GM12878 (cell line): ENCODE measurements around the gene NFIX. TPM values are rescaled to one million over a fixed set of nuclear protein-coding genes. Genes with fewer than 3 reads are reported as not detected.

Source experiments
- ATAC-seq: fragments of 200-7000 bp; cut with Tn5 transposase; 3 replicates; pipeline ENCODE4 v1.9.1; 2020; ENCODE audit warnings: mild to moderate bottlenecking, moderate library complexity
- BruUV-seq: library from RNA; stranded (reverse); fragments of 400-500 nt; replicated peaks from 2 replicates; lab custom pipeline; 2021; lab: Mats Ljungman, UMichigan
- CTCF ChIA-PET: fragments of 300-600 bp; sonication (Branson Sonifier 250); formaldehyde crosslinking; extraction: SDS; loops from one replicate; lab custom pipeline; 2021; ENCODE audit warnings: inconsistent platforms; lab: Yijun Ruan, JAX
- POLR2A ChIA-PET: fragments of 350-600 bp; formaldehyde crosslinking; extraction: SDS; loops from one replicate; lab custom pipeline; 2021; ENCODE audit warnings: inconsistent platforms; lab: Charles Lee
- RAD21 ChIA-PET: fragments of 300-600 bp; sonication (Branson Sonifier 250); formaldehyde crosslinking; loops from one replicate; lab custom pipeline; 2023; ENCODE audit warnings: antibody characterized with exemption; ENCODE audit not compliant: unreplicated experiment; lab: Charles Lee
- SMC1A ChIA-PET: fragments of 300-600 bp; sonication (Branson Sonifier 250); formaldehyde crosslinking; loops from one replicate; lab custom pipeline; 2023; ENCODE audit not compliant: unreplicated experiment, uncharacterized antibody; lab: Charles Lee
- DNase-seq: peaks from one replicate; pipeline ENCODE4 v3.0.0-alpha.2; 2011; ENCODE audit warnings: low read depth, low spot score
- FAIRE-seq: peaks from 3 replicates; lab custom pipeline; 2011; peaks lifted over from hg19 to GRCh38; lab: Jason Lieb, UNC
- H2AFZ ChIP-seq: 2 replicates; pipeline ENCODE4 v1.6.0; 2011; ENCODE audit warnings: low read depth, low read length, control low read depth; ENCODE audit not compliant: control insufficient read depth
- H3K27ac ChIP-seq: 2 replicates; pipeline ENCODE4 v1.5.1; 2011; ENCODE audit warnings: control low read depth; ENCODE audit not compliant: control insufficient read depth, insufficient read depth
- H3K27me3 ChIP-seq, 2 experiments: replicated peaks in 1 of 2; 2 replicates each; pipeline versions ENCODE4 v1.6.0 to v1.6.1; 2011; ENCODE audit warnings: low read length in 1 of 2; ENCODE audit not compliant: control insufficient read depth in 2 of 2, insufficient read depth in 2 of 2
- H3K36me3 ChIP-seq, 2 experiments: 2 replicates each; pipeline ENCODE4 v1.5.1; 2011; ENCODE audit warnings: low read length in 1 of 2; ENCODE audit not compliant: control insufficient read depth in 2 of 2, insufficient read depth in 2 of 2
- H3K4me1 ChIP-seq: 2 replicates; pipeline ENCODE4 v1.6.1; 2011; ENCODE audit warnings: mild to moderate bottlenecking, low read length, moderate library complexity, mixed read lengths; ENCODE audit not compliant: control insufficient read depth, insufficient read depth
- H3K4me2 ChIP-seq: 2 replicates; pipeline ENCODE4 v1.6.0; 2011; ENCODE audit warnings: control low read depth; ENCODE audit not compliant: control insufficient read depth, insufficient read depth
- H3K4me3 ChIP-seq: fragments of 200-600 bp; sonication (generic); 2 replicates; pipeline ENCODE4 v1.5.1; 2016
- H3K79me2 ChIP-seq: 2 replicates; pipeline ENCODE4 v1.6.0; 2011; ENCODE audit warnings: low read length; ENCODE audit not compliant: control insufficient read depth, insufficient read depth
- H3K9ac ChIP-seq: 2 replicates; pipeline ENCODE4 v1.8.0; 2011; ENCODE audit warnings: low read length, control low read depth, mixed read lengths; ENCODE audit not compliant: control insufficient read depth, insufficient read depth
- H3K9me3 ChIP-seq: replicated peaks from 3 replicates; pipeline ENCODE4 v1.5.1; 2011; ENCODE audit warnings: mild to moderate bottlenecking, low read length; ENCODE audit not compliant: control insufficient read depth, insufficient read depth
- H4K20me1 ChIP-seq: 2 replicates; pipeline ENCODE4 v1.6.0; 2011; ENCODE audit not compliant: control insufficient read depth, insufficient read depth
- CREB1 ChIP-seq: IDR thresholded peaks from 2 replicates; pipeline ENCODE4 v1.6.1; 2012; ENCODE audit warnings: low read depth, mild to moderate bottlenecking, inconsistent platforms
- EP300 ChIP-seq, 2 experiments: fragments of 150-350 bp in 1 of 2; IDR thresholded peaks; 2 replicates each; pipeline ENCODE4 v1.6.1; 2011 to 2012; ENCODE audit warnings: low read depth in 2 of 2, low read length in 2 of 2, borderline replicate concordance in 1 of 2, improper control_type of control experiment in 1 of 2, inconsistent platforms in 1 of 2; ENCODE audit not compliant: control insufficient read depth in 1 of 2
- EZH2 ChIP-seq: IDR thresholded peaks from 2 replicates; pipeline ENCODE4 v1.6.1; 2012; ENCODE audit warnings: low read depth, mild to moderate bottlenecking, control low read depth, inconsistent platforms, low read length, borderline replicate concordance; ENCODE audit not compliant: control insufficient read depth
- KLF5 ChIP-seq: fragments of 450-650 bp; IDR thresholded peaks from 2 replicates; pipeline ENCODE4 v1.6.1; 2014; ENCODE audit warnings: mild to moderate bottlenecking; ENCODE audit not compliant: partially characterized antibody
- LARP7 ChIP-seq: fragments of 450-650 bp; IDR thresholded peaks from 2 replicates; pipeline ENCODE4 v1.6.1; 2017; ENCODE audit warnings: mild to moderate bottlenecking
- MEF2A ChIP-seq: IDR thresholded peaks from 2 replicates; pipeline ENCODE4 v1.6.1; 2011; ENCODE audit warnings: low read depth, mild to moderate bottlenecking, low read length, moderate library complexity; ENCODE audit not compliant: insufficient read depth
- MTA3 ChIP-seq: IDR thresholded peaks from 2 replicates; pipeline ENCODE4 v1.6.1; 2012; ENCODE audit warnings: low read length, inconsistent platforms, borderline replicate concordance
- NR2F1 ChIP-seq: fragments of 450-650 bp; conservative IDR thresholded peaks from 2 replicates; pipeline ENCODE4 v1.6.1; 2017; ENCODE audit warnings: mild to moderate bottlenecking
- SIX5 ChIP-seq: IDR thresholded peaks from 2 replicates; pipeline ENCODE4 v1.6.1; 2011; ENCODE audit warnings: mild to moderate bottlenecking, low read depth, low read length, moderate library complexity; ENCODE audit not compliant: severe bottlenecking
- ZNF384 ChIP-seq: IDR thresholded peaks from 2 replicates; pipeline ENCODE4 v1.6.1; 2012; ENCODE audit warnings: low read depth, mild to moderate bottlenecking, low read length, improper control_type of control experiment, borderline replicate concordance
- WGBS: methylation state at CpG from one replicate; pipeline ENCODE4 v1.1.6; 2016; ENCODE audit warnings: low lambda C conversion rate; ENCODE audit not compliant: insufficient replicate concordance, insufficient coverage; ENCODE audit errors: missing lambda C conversion rate; 5-methylcytosine and 5-hydroxymethylcytosine counted together
- in situ Hi-C: fragments of 300-500 bp; cut with MboI; formaldehyde crosslinking; loops from 9 replicates; pipeline ENCODE4 v1.14.3; 2018; ENCODE audit warnings: mixed read lengths
- intact Hi-C: fragments of 100-400 bp; cut with micrococcal nuclease; formaldehyde crosslinking; loops from one replicate; pipeline ENCODE4 v1.14.2; 2022; ENCODE audit not compliant: unreplicated experiment
- polyA plus RNA-seq, 11 experiments: library from polyadenylated mRNA; depleted of rRNA in 4 of 11; unstranded in 6 of 11; stranded (reverse) in 5 of 11; fragments of >200 nt; fragmentation: Nextera tagmentation in 4 of 11; fragmentation: Illumina TruSeq in 1 of 11; extraction: Ambion mirVana in 4 of 11; extraction: Trizol in 1 of 11; gene quantifications; 1 replicate in 1 of 11; 2 replicates in 10 of 11; pipeline versions ENCODE4 v1.2.1 to v1.2.3, GENCODE V29; 2011 to 2016; ENCODE audit warnings: inconsistent platforms in 2 of 11, missing spikeins in 2 of 11, low read depth in 1 of 11
- total RNA-seq, 4 experiments: library from RNA; depleted of rRNA in 3 of 4; stranded (reverse); fragments of >200 nt in 3 of 4; fragmentation: Illumina TruSeq in 1 of 4; extraction: Trizol in 1 of 4; gene quantifications; 2 replicates each; pipeline versions ENCODE4 v1.2.1 to v1.2.3, GENCODE V29; 2013 to 2021
- TF ChIP-seq, protein P1 (sequence below): fragments of 450-650 bp; IDR thresholded peaks from 2 replicates; pipeline ENCODE4 v1.6.1; 2017; ENCODE audit warnings: borderline replicate concordance
- TF ChIP-seq, protein P2 (sequence below): fragments of 150-350 bp; IDR thresholded peaks from 2 replicates; pipeline ENCODE4 v1.6.1; 2016; ENCODE audit warnings: low read depth, low read length

The NFIX gene
- total and polyA plus RNA-seq, 10 of the 15 experiments (the other 5 are each of a cell fraction or from before 2014, with no cell fraction given): 0.02 to 2.2 (median 0.28) TPM

- no TSS peak for BruUV-seq
- Histone ChIP-seq H2AFZ (no peak overlapping the region), H3K9ac (no peak overlapping the region), H4K20me1 (no peaks in the 10 kb centered on the region), H3K4me1 (peaks cover 10% of the 10 kb centered on the region), H3K4me3 (no peak overlapping the region), H3K4me2 (no peak overlapping the region), H3K36me3 (no peaks in the 10 kb centered on the region), H3K9me3 (no peaks in the 10 kb centered on the region), H3K27ac (no peak overlapping the region), H3K27me3 (peaks cover 9 to 17% of the 10 kb centered on the region in 2 experiments), H3K79me2 (no peaks in the 10 kb centered on the region)
- ChIA-PET RAD21 (interaction anchor here (2.0 kb wide), 1 partner anchor 62 kb away, joined by 6 read pairs; no protein-coding TSS in a partner anchor), SMC1A (interaction anchor here (1.6 to 1.9 kb wide), 2 partner anchors 12 to 14 kb away, joined by 4 read pairs; no protein-coding TSS in a partner anchor), POLR2A (no interaction called here), CTCF (interaction anchor here (0.6 to 4.6 kb wide), 4 partner anchors 34 to 108 kb away, joined by 3 to 26 read pairs (median 6); no protein-coding TSS in a partner anchor)
- TF ChIP-seq CREB1 (no peak), EZH2 (no peak)
- no peak for ATAC-seq
- no peak for DNase-seq
- in situ Hi-C loops (no loop called here), intact Hi-C loops (no loop called here)
- 50% methylated on average over 6 of the region's 6 CpGs for WGBS
- FAIRE-seq: no peak
Observed at GRCh38 chr19:13027557-13027956, 32.3 kb downstream of the NFIX start.

DNA sequence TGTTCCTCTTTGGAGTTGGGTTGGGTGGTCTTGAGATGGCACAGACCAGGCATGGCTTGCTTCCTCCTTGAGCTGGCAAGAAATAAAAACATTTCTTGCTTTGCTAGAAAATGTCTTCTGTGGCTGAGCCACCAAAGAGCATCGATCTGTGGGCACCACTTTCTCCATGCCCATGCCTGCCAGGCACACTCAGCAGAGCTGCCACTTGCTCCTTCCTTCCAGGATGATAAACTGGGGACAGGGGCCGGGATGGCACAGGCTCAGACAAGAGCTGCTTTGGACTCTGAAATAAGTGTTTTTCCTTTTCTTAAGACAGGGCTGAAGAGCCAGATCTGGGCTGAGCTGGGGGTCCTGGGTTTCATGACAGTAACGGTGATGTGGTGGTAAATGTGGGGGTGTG, 32.8 kb downstream of the NFIX start:
- H3K4me1 ChIP-seq: peaks cover 6% of the 10 kb centered on the region
- no peak overlapping the region for H2AFZ ChIP-seq
- H3K36me3 ChIP-seq: no peaks in the 10 kb centered on the region
- in situ Hi-C loops: no loop called here
- FAIRE-seq: no peak
- H3K27me3 ChIP-seq: peaks cover 9 to 17% of the 10 kb centered on the region in 2 experiments
- no TSS peak for BruUV-seq
- ChIA-PET POLR2A (no interaction called here), SMC1A (interaction anchor here (1.6 to 1.9 kb wide), 2 partner anchors 12 to 14 kb away, joined by 4 read pairs; no protein-coding TSS in a partner anchor), CTCF (interaction anchor here (0.6 to 4.6 kb wide), 10 partner anchors 12 to 108 kb away, joined by 3 to 26 read pairs (median 4); no protein-coding TSS in a partner anchor), RAD21 (interaction anchor here (2.0 kb wide), 1 partner anchor 62 kb away, joined by 6 read pairs; no protein-coding TSS in a partner anchor)
- WGBS: 22% methylated on average over 3 of the region's 3 CpGs
- no peak for DNase-seq
- H3K9me3 ChIP-seq: no peaks in the 10 kb centered on the region
- H3K9ac ChIP-seq: no peak overlapping the region
- no peaks in the 10 kb centered on the region for H3K79me2 ChIP-seq
- no peak overlapping the region for H3K4me2 ChIP-seq
- intact Hi-C loops: no loop called here
- no peak for ATAC-seq
- H4K20me1 ChIP-seq: no peaks in the 10 kb centered on the region
- H3K4me3 ChIP-seq: no peak overlapping the region
- no peak overlapping the region for H3K27ac ChIP-seq
- TF ChIP-seq KLF5 (no peak), NR2F1 (no peak), MEF2A (no peak), SIX5 (no peak), MTA3 (no peak), LARP7 (no peak), ZNF384 (no peak), EP300 (IDR thresholded peaks at IDR 0.05; ENCODE audit: borderline replicate concordance in 1 of 2, control insufficient read depth in 1 of 2, low read depth in 2 of 2, low read length in 2 of 2) (no peak)
- TF ChIP-seq, protein P1, sequence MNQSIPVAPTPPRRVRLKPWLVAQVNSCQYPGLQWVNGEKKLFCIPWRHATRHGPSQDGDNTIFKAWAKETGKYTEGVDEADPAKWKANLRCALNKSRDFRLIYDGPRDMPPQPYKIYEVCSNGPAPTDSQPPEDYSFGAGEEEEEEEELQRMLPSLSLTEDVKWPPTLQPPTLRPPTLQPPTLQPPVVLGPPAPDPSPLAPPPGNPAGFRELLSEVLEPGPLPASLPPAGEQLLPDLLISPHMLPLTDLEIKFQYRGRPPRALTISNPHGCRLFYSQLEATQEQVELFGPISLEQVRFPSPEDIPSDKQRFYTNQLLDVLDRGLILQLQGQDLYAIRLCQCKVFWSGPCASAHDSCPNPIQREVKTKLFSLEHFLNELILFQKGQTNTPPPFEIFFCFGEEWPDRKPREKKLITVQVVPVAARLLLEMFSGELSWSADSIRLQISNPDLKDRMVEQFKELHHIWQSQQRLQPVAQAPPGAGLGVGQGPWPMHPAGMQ: no peak
- TF ChIP-seq, protein P2, sequence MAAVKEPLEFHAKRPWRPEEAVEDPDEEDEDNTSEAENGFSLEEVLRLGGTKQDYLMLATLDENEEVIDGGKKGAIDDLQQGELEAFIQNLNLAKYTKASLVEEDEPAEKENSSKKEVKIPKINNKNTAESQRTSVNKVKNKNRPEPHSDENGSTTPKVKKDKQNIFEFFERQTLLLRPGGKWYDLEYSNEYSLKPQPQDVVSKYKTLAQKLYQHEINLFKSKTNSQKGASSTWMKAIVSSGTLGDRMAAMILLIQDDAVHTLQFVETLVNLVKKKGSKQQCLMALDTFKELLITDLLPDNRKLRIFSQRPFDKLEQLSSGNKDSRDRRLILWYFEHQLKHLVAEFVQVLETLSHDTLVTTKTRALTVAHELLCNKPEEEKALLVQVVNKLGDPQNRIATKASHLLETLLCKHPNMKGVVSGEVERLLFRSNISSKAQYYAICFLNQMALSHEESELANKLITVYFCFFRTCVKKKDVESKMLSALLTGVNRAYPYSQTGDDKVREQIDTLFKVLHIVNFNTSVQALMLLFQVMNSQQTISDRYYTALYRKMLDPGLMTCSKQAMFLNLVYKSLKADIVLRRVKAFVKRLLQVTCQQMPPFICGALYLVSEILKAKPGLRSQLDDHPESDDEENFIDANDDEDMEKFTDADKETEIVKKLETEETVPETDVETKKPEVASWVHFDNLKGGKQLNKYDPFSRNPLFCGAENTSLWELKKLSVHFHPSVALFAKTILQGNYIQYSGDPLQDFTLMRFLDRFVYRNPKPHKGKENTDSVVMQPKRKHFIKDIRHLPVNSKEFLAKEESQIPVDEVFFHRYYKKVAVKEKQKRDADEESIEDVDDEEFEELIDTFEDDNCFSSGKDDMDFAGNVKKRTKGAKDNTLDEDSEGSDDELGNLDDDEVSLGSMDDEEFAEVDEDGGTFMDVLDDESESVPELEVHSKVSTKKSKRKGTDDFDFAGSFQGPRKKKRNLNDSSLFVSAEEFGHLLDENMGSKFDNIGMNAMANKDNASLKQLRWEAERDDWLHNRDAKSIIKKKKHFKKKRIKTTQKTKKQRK: no peak
